A673 (cell line): ENCODE results near the gene U2AF1. TPM values are rescaled to one million over a fixed set of nuclear protein-coding genes. Genes with fewer than 3 reads are reported as not detected.
"Not testable (repeated sequence)": the region's sequence is repeated elsewhere in the genome, so short reads cannot be mapped to it uniquely, and the experiment has no call there.

Experiments
- BruUV-seq: library from RNA; stranded (reverse); fragments of 400-500 nt; replicated peaks from 2 replicates; lab custom pipeline; 2021; lab: Mats Ljungman, UMichigan
- CTCF ChIA-PET: fragments of 300-600 bp; sonication (Branson Sonifier 250); formaldehyde crosslinking; loops from one replicate; lab custom pipeline; 2022; ENCODE audit warnings: antibody characterized with exemption; lab: Charles Lee
- POLR2A ChIA-PET: fragments of 300-600 bp; sonication (Branson Sonifier 250); formaldehyde crosslinking; loops from one replicate; lab custom pipeline; 2022; ENCODE audit warnings: antibody characterized with exemption; ENCODE audit not compliant: low non-redundant PET; lab: Charles Lee
- DNase-seq: peaks from one replicate; pipeline ENCODE4 v3.0.0-alpha.2; 2015; ENCODE audit warnings: low spot score
- H3K27ac ChIP-seq: fragments of 200-600 bp; sonication (generic); 2 replicates; pipeline ENCODE4 v1.5.1; 2016; ENCODE audit warnings: mixed run types, low read depth, mild to moderate bottlenecking, mixed read lengths, antibody characterized with exemption, low read length; ENCODE audit not compliant: poor library complexity, severe bottlenecking
- H3K27me3 ChIP-seq: fragments of 200-600 bp; sonication (generic); replicated peaks from 2 replicates; pipeline ENCODE4 v1.6.1; 2017; ENCODE audit warnings: mixed run types, low read depth, mild to moderate bottlenecking, mixed read lengths, antibody characterized with exemption, low read length; ENCODE audit not compliant: insufficient read depth, poor library complexity
- H3K36me3 ChIP-seq: fragments of 200-600 bp; sonication (generic); 2 replicates; pipeline ENCODE4 v1.6.1; 2016; ENCODE audit warnings: mixed run types, mild to moderate bottlenecking, mixed read lengths, antibody characterized with exemption, low read length; ENCODE audit not compliant: insufficient read depth, poor library complexity, severe bottlenecking
- H3K4me1 ChIP-seq: fragments of 200-600 bp; sonication (generic); 2 replicates; pipeline ENCODE4 v1.6.1; 2017; ENCODE audit warnings: mixed run types, mild to moderate bottlenecking, mixed read lengths, antibody characterized with exemption, low read length; ENCODE audit not compliant: insufficient read depth, poor library complexity, severe bottlenecking
- H3K4me3 ChIP-seq: fragments of 200-600 bp; sonication (generic); 2 replicates; pipeline ENCODE4 v1.5.1; 2016; ENCODE audit warnings: low read depth, mixed run types, mild to moderate bottlenecking, mixed read lengths, low read length; ENCODE audit not compliant: poor library complexity, severe bottlenecking
- H3K9me3 ChIP-seq: fragments of 200-600 bp; sonication (generic); 2 replicates; pipeline ENCODE4 v1.6.1; 2016; ENCODE audit warnings: mixed run types, low read depth, mild to moderate bottlenecking, mixed read lengths, antibody characterized with exemption, low read length; ENCODE audit not compliant: poor library complexity, severe bottlenecking
- intact Hi-C: fragments of 100-400 bp; cut with micrococcal nuclease; formaldehyde crosslinking; loops from one replicate; pipeline ENCODE4 v1.10.0; 2022; ENCODE audit not compliant: unreplicated experiment
- total RNA-seq: library from RNA; stranded (reverse); gene quantifications from 2 replicates; pipeline ENCODE4 v1.2.3, GENCODE V29; 2021

Gene U2AF1
- total RNA-seq, 1 experiment from 2014 or later = 46.7 TPM

- BruUV-seq, CTCF ChIA-PET, H3K4me1 ChIP-seq, H3K27me3 ChIP-seq, H3K27ac ChIP-seq, H3K9me3 ChIP-seq, DNase-seq, intact Hi-C loops, H3K36me3 ChIP-seq, POLR2A ChIA-PET, H3K4me3 ChIP-seq: not testable (repeated sequence)
These were observed 30.7 kb downstream of the U2AF1 start for GRCh38 chr21:43076643-43077042.

GRCh38 chr21:43076023-43076637 lies 31.2 kb downstream of the U2AF1 start:
- H3K9me3 ChIP-seq, DNase-seq, POLR2A ChIA-PET: not testable (repeated sequence)

GRCh38 chr21:43075170-43076022 lies 32.0 kb downstream of the U2AF1 start, which contains the start of gene CBS:
TSS of gene CBS (minus strand) at chr21:43075835. CDS start at chr21:43072193, 3,642 bp downstream.
- CTCF ChIA-PET, BruUV-seq, H3K27ac ChIP-seq: not testable (repeated sequence)

More at GRCh38 chr21:43076023-43076637, 31.2 kb downstream of the U2AF1 start:
- H3K4me1 ChIP-seq, H3K27me3 ChIP-seq, H3K36me3 ChIP-seq, H3K27ac ChIP-seq, BruUV-seq, H3K4me3 ChIP-seq, CTCF ChIA-PET, intact Hi-C loops: not testable (repeated sequence)

GRCh38 chr21:43074401-43075169 lies 32.8 kb downstream of the U2AF1 start:
- H3K9me3 ChIP-seq, H3K4me1 ChIP-seq, H3K4me3 ChIP-seq, H3K27me3 ChIP-seq, DNase-seq, H3K36me3 ChIP-seq, CTCF ChIA-PET, H3K27ac ChIP-seq, POLR2A ChIA-PET, intact Hi-C loops: not testable (repeated sequence)
- BruUV-seq = TSS peak; percentile 55

More at GRCh38 chr21:43075170-43076022, 32.0 kb downstream of the U2AF1 start, which contains the start of gene CBS:
- DNase-seq, POLR2A ChIA-PET, H3K4me3 ChIP-seq, intact Hi-C loops, H3K36me3 ChIP-seq, H3K4me1 ChIP-seq, H3K9me3 ChIP-seq, H3K27me3 ChIP-seq: not testable (repeated sequence)

GRCh38 chr21:43072742-43073141 lies 34.6 kb downstream of the U2AF1 start:
- H3K4me3 ChIP-seq, POLR2A ChIA-PET, DNase-seq, intact Hi-C loops, H3K9me3 ChIP-seq, CTCF ChIA-PET, H3K4me1 ChIP-seq, H3K27ac ChIP-seq, H3K27me3 ChIP-seq, H3K36me3 ChIP-seq: not testable (repeated sequence)
- BruUV-seq = TSS peak; percentile 12

- BruUV-seq, POLR2A ChIA-PET, H3K36me3 ChIP-seq, CTCF ChIA-PET, DNase-seq, H3K4me1 ChIP-seq, H3K4me3 ChIP-seq, intact Hi-C loops, H3K27ac ChIP-seq, H3K9me3 ChIP-seq, H3K27me3 ChIP-seq: not testable (repeated sequence)
These were observed 37.7 kb downstream of the U2AF1 start for GRCh38 chr21:43069682-43070081.

- H3K36me3 ChIP-seq, H3K4me1 ChIP-seq, intact Hi-C loops, BruUV-seq, H3K4me3 ChIP-seq, H3K27ac ChIP-seq, DNase-seq, POLR2A ChIA-PET, CTCF ChIA-PET, H3K27me3 ChIP-seq, H3K9me3 ChIP-seq: not testable (repeated sequence)
These were observed 39.3 kb downstream of the U2AF1 start for GRCh38 chr21:43068065-43068464.
